ENCODE results near the gene MMP24. TPM values are rescaled to one million over a fixed set of nuclear protein-coding genes. Genes with fewer than 3 reads are reported as not detected.

The MMP24 gene
- total and polyA plus RNA-seq, 2 experiments from 2014 or later: 2.0 to 27.3 TPM

DNA sequence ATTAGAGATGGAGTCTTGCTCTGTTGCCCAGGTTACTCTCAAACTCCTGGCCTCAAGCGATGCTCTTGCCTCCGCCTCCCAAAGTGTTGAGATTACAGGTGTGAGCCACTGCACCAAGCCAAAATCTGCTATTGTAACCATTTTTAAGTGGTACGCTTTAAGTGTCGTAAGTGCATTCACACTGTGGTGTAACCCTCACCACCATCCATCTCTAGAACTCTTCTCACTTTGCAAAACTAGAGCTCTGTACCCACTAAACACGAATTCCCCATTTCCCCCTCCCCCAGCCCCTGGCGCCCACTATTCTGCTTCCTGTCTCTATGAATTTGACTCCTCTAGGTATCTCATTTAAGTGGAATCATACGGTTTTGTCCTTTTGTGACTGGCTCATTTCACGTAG is 68.6 kb downstream of the MMP24 start:
- Mint-ChIP-seq H3K4me1 (peaks cover 2% of the 10 kb centered on the region), H3K27me3 (ENCODE audit: insufficient read depth, low read depth, poor library complexity) (peaks cover 18% of the 10 kb centered on the region), H3K9me3 (no peaks in the 10 kb centered on the region), H3K4me3 (no peak overlapping the region), H3K36me3 (ENCODE audit: low read depth) (no peaks in the 10 kb centered on the region), H3K27ac (no peak overlapping the region)
- Histone ChIP-seq H3K4me3 (no peak overlapping the region), H3K36me3 (ENCODE audit: insufficient read depth) (no peaks in the 10 kb centered on the region), H3K79me2 (replicated peaks; ENCODE audit: insufficient read depth) (no peaks in the 10 kb centered on the region), H2AFZ (no peak overlapping the region), H3K27me3 (ENCODE audit: insufficient read depth) (no peaks in the 10 kb centered on the region), H4K20me1 (replicated peaks; ENCODE audit: insufficient read depth) (no peaks in the 10 kb centered on the region), H3F3A (replicated peaks; ENCODE audit: low read depth) (no peaks in the 10 kb centered on the region), H3K27ac (ENCODE audit: low read depth) (no peak overlapping the region), H3K4me1 (ENCODE audit: insufficient read depth) (no peaks in the 10 kb centered on the region), H3K4me2 (no peak overlapping the region), H3K9me2 (ENCODE audit: insufficient read depth) (no peaks in the 10 kb centered on the region)
- ATAC-seq: no peak
- TF ChIP-seq EZH2phosphoT487 (IDR thresholded peaks at IDR 0.05; ENCODE audit: unreplicated experiment) (no peak), POLR2AphosphoS5 (IDR thresholded peaks at IDR 0.05; ENCODE audit: low read depth) (no peak), EZH2 (IDR thresholded peaks at IDR 0.05; ENCODE audit: low read depth, unreplicated experiment) (no peak), NANOG (IDR thresholded peaks at IDR 0.05; ENCODE audit: borderline replicate concordance) (no peak), STAT1 (IDR thresholded peaks at IDR 0.05; ENCODE audit: unreplicated experiment) (no peak), JUNB (IDR thresholded peaks at IDR 0.05; ENCODE audit: unreplicated experiment) (no peak), ZNF114 (CRISPR knock-in tag; IDR thresholded peaks at IDR 0.05) (no peak), ZNF331 (CRISPR knock-in tag; IDR thresholded peaks at IDR 0.05; ENCODE audit: low read depth) (no peak), CREB1 (CRISPR knock-in tag; IDR thresholded peaks at IDR 0.05; ENCODE audit: low read depth) (no peak)
- TF ChIP-seq, protein P1, sequence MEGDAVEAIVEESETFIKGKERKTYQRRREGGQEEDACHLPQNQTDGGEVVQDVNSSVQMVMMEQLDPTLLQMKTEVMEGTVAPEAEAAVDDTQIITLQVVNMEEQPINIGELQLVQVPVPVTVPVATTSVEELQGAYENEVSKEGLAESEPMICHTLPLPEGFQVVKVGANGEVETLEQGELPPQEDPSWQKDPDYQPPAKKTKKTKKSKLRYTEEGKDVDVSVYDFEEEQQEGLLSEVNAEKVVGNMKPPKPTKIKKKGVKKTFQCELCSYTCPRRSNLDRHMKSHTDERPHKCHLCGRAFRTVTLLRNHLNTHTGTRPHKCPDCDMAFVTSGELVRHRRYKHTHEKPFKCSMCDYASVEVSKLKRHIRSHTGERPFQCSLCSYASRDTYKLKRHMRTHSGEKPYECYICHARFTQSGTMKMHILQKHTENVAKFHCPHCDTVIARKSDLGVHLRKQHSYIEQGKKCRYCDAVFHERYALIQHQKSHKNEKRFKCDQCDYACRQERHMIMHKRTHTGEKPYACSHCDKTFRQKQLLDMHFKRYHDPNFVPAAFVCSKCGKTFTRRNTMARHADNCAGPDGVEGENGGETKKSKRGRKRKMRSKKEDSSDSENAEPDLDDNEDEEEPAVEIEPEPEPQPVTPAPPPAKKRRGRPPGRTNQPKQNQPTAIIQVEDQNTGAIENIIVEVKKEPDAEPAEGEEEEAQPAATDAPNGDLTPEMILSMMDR (conservative IDR thresholded peaks at IDR 0.05; ENCODE audit: low read depth in 2 of 2): no peak
- TF ChIP-seq, protein P2, sequence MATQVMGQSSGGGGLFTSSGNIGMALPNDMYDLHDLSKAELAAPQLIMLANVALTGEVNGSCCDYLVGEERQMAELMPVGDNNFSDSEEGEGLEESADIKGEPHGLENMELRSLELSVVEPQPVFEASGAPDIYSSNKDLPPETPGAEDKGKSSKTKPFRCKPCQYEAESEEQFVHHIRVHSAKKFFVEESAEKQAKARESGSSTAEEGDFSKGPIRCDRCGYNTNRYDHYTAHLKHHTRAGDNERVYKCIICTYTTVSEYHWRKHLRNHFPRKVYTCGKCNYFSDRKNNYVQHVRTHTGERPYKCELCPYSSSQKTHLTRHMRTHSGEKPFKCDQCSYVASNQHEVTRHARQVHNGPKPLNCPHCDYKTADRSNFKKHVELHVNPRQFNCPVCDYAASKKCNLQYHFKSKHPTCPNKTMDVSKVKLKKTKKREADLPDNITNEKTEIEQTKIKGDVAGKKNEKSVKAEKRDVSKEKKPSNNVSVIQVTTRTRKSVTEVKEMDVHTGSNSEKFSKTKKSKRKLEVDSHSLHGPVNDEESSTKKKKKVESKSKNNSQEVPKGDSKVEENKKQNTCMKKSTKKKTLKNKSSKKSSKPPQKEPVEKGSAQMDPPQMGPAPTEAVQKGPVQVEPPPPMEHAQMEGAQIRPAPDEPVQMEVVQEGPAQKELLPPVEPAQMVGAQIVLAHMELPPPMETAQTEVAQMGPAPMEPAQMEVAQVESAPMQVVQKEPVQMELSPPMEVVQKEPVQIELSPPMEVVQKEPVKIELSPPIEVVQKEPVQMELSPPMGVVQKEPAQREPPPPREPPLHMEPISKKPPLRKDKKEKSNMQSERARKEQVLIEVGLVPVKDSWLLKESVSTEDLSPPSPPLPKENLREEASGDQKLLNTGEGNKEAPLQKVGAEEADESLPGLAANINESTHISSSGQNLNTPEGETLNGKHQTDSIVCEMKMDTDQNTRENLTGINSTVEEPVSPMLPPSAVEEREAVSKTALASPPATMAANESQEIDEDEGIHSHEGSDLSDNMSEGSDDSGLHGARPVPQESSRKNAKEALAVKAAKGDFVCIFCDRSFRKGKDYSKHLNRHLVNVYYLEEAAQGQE (IDR thresholded peaks at IDR 0.05; ENCODE audit: unreplicated experiment): no peak
- TF ChIP-seq, protein P3, sequence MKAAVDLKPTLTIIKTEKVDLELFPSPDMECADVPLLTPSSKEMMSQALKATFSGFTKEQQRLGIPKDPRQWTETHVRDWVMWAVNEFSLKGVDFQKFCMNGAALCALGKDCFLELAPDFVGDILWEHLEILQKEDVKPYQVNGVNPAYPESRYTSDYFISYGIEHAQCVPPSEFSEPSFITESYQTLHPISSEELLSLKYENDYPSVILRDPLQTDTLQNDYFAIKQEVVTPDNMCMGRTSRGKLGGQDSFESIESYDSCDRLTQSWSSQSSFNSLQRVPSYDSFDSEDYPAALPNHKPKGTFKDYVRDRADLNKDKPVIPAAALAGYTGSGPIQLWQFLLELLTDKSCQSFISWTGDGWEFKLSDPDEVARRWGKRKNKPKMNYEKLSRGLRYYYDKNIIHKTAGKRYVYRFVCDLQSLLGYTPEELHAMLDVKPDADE (IDR thresholded peaks at IDR 0.05): no peak
- TF ChIP-seq, protein P4, sequence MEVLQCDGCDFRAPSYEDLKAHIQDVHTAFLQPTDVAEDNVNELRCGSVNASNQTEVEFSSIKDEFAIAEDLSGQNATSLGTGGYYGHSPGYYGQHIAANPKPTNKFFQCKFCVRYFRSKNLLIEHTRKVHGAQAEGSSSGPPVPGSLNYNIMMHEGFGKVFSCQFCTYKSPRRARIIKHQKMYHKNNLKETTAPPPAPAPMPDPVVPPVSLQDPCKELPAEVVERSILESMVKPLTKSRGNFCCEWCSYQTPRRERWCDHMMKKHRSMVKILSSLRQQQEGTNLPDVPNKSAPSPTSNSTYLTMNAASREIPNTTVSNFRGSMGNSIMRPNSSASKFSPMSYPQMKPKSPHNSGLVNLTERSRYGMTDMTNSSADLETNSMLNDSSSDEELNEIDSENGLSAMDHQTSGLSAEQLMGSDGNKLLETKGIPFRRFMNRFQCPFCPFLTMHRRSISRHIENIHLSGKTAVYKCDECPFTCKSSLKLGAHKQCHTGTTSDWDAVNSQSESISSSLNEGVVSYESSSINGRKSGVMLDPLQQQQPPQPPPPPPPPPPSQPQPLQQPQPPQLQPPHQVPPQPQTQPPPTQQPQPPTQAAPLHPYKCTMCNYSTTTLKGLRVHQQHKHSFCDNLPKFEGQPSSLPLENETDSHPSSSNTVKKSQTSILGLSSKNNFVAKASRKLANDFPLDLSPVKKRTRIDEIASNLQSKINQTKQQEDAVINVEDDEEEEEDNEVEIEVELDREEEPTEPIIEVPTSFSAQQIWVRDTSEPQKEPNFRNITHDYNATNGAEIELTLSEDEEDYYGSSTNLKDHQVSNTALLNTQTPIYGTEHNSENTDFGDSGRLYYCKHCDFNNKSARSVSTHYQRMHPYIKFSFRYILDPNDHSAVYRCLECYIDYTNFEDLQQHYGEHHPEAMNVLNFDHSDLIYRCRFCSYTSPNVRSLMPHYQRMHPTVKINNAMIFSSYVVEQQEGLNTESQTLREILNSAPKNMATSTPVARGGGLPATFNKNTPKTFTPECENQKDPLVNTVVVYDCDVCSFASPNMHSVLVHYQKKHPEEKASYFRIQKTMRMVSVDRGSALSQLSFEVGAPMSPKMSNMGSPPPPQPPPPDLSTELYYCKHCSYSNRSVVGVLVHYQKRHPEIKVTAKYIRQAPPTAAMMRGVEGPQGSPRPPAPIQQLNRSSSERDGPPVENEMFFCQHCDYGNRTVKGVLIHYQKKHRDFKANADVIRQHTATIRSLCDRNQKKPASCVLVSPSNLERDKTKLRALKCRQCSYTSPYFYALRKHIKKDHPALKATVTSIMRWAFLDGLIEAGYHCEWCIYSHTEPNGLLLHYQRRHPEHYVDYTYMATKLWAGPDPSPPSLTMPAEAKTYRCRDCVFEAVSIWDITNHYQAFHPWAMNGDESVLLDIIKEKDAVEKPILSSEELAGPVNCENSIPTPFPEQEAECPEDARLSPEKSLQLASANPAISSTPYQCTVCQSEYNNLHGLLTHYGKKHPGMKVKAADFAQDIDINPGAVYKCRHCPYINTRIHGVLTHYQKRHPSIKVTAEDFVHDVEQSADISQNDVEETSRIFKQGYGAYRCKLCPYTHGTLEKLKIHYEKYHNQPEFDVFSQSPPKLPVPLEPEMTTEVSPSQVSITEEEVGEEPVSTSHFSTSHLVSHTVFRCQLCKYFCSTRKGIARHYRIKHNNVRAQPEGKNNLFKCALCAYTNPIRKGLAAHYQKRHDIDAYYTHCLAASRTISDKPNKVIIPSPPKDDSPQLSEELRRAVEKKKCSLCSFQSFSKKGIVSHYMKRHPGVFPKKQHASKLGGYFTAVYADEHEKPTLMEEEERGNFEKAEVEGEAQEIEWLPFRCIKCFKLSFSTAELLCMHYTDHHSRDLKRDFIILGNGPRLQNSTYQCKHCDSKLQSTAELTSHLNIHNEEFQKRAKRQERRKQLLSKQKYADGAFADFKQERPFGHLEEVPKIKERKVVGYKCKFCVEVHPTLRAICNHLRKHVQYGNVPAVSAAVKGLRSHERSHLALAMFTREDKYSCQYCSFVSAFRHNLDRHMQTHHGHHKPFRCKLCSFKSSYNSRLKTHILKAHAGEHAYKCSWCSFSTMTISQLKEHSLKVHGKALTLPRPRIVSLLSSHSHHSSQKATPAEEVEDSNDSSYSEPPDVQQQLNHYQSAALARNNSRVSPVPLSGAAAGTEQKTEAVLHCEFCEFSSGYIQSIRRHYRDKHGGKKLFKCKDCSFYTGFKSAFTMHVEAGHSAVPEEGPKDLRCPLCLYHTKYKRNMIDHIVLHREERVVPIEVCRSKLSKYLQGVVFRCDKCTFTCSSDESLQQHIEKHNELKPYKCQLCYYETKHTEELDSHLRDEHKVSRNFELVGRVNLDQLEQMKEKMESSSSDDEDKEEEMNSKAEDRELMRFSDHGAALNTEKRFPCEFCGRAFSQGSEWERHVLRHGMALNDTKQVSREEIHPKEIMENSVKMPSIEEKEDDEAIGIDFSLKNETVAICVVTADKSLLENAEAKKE (CRISPR knock-in tag; IDR thresholded peaks at IDR 0.05): no peak
- no peak for DNase-seq (ENCODE audit: low spot score)

Data from GM23338 (cell line).